ENCODE measurements around the gene APOBR. TPM values are rescaled to one million over a fixed set of nuclear protein-coding genes. Genes with fewer than 3 reads are reported as not detected.

Gene APOBR
- total RNA-seq, 2 donors from 2014 or later, result 1.1 to 3.4 TPM

DNA sequence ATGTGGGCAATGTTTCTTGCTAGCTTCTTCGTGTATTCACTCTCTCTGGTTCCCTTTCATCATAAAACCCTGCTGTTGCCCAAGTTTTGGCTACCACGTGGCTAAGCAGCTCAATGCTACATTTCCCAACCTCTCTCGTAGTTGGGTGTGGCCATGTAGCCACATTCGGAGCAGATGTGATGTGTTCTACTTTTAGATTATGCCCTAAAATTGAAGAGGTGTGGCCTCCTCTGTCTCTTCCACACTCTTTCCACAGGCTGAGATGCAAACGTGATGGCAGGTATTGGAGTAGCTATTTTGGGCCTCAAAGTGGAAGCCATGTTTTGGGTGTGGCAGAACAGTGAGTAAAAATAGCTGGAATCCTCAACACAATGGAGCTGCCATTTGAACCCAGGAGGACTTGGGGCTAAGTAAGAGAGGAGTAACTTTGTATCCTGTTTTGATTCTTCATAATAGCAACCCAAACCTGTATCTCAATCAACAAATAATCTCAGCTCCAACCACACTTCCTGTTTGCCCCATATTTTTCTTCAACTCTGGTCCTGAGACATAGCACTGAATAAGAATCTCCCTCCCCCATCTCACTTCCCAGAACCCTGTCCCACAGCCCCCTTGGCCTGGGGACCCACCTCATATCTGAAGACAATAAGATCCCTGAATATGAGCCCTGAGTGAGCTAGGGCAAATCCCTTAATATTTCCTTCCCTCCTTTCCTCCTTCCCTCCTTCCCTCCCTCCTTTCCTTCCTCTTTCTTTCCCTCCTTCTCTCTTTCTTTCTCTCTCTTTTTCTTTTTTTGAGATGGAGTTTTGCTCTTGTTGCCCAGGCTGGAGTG, 40.3 kb downstream of the APOBR start:
- TF ChIP-seq, protein P1, sequence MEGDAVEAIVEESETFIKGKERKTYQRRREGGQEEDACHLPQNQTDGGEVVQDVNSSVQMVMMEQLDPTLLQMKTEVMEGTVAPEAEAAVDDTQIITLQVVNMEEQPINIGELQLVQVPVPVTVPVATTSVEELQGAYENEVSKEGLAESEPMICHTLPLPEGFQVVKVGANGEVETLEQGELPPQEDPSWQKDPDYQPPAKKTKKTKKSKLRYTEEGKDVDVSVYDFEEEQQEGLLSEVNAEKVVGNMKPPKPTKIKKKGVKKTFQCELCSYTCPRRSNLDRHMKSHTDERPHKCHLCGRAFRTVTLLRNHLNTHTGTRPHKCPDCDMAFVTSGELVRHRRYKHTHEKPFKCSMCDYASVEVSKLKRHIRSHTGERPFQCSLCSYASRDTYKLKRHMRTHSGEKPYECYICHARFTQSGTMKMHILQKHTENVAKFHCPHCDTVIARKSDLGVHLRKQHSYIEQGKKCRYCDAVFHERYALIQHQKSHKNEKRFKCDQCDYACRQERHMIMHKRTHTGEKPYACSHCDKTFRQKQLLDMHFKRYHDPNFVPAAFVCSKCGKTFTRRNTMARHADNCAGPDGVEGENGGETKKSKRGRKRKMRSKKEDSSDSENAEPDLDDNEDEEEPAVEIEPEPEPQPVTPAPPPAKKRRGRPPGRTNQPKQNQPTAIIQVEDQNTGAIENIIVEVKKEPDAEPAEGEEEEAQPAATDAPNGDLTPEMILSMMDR (IDR thresholded peaks at IDR 0.05), result no peak
- DNase-seq (ENCODE audit: low spot score) (peak; percentile 40), ATAC-seq (ENCODE audit: insufficient number of reproducible peaks, low FRiP score, low read depth) (no peak)
- no peaks in the 10 kb centered on the region for H3K27me3 ChIP-seq (replicated peaks; ENCODE audit: insufficient read depth)
- H3K4me1 ChIP-seq (ENCODE audit: control insufficient read depth in 1 of 2, low read depth in 2 of 2), result peaks cover 31 to 48% of the 10 kb centered on the region in 2 donors
- no peaks in the 10 kb centered on the region for H3K9me3 ChIP-seq
- peaks cover 22% of the 10 kb centered on the region for H3K36me3 ChIP-seq
- H3K4me3 ChIP-seq, result no peak overlapping the region
- H3K27ac ChIP-seq, result peak overlapping the region in 1 of 2 donors; percentile 22

DNA sequence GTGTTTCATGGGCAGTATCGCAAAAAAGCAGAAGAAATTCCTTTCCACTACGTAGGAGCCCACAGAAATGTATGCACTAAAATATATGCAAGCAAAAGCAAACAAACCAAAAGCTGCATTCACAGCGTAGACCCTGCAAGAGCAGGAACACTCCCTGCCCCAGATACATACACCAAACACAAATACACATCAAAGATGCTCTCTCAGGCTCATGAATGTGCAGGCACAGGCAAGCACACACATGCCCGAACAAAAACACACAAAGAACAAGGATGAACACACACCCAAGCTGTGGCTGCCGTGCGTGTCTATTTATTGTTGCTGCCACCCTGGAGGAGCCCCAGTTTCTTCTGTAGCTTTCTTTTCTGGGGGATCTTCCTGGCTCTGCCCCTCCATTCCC, 42.6 kb downstream of the APOBR start:
- DNase-seq (ENCODE audit: low spot score), result no peak
- H3K9me3 ChIP-seq, result no peaks in the 10 kb centered on the region
- H3K27ac ChIP-seq, result peak overlapping the region; percentile 84 to 88
- H3K27me3 ChIP-seq (replicated peaks; ENCODE audit: insufficient read depth), result no peaks in the 10 kb centered on the region
- ATAC-seq (ENCODE audit: insufficient number of reproducible peaks, low FRiP score, low read depth), result no peak
- H3K36me3 ChIP-seq, result peaks cover 22% of the 10 kb centered on the region
- TF ChIP-seq, protein P1 (IDR thresholded peaks at IDR 0.05), result no peak
- peak overlapping the region; percentile 79 for H3K4me3 ChIP-seq
- peaks cover 28 to 48% of the 10 kb centered on the region in 2 donors for H3K4me1 ChIP-seq (ENCODE audit: control insufficient read depth in 1 of 2, low read depth in 2 of 2)

GRCh38 chr16:28537964-28538732, 43.7 kb downstream of the APOBR start:
- TF ChIP-seq, protein P1 (IDR thresholded peaks at IDR 0.05), result no peak
- Histone ChIP-seq H3K4me3 (peak overlapping the region; percentile 79), H3K9me3 (no peaks in the 10 kb centered on the region), H3K27me3 (replicated peaks; ENCODE audit: insufficient read depth) (no peaks in the 10 kb centered on the region), H3K4me1 (ENCODE audit: control insufficient read depth in 1 of 2, low read depth in 2 of 2) (peaks cover 24 to 39% of the 10 kb centered on the region in 2 donors), H3K36me3 (peaks cover 22% of the 10 kb centered on the region), H3K27ac (peak overlapping the region; percentile 84 to 88)
- ATAC-seq (ENCODE audit: insufficient number of reproducible peaks, low FRiP score, low read depth) (no peak), DNase-seq (ENCODE audit: low spot score) (no peak)

DNA sequence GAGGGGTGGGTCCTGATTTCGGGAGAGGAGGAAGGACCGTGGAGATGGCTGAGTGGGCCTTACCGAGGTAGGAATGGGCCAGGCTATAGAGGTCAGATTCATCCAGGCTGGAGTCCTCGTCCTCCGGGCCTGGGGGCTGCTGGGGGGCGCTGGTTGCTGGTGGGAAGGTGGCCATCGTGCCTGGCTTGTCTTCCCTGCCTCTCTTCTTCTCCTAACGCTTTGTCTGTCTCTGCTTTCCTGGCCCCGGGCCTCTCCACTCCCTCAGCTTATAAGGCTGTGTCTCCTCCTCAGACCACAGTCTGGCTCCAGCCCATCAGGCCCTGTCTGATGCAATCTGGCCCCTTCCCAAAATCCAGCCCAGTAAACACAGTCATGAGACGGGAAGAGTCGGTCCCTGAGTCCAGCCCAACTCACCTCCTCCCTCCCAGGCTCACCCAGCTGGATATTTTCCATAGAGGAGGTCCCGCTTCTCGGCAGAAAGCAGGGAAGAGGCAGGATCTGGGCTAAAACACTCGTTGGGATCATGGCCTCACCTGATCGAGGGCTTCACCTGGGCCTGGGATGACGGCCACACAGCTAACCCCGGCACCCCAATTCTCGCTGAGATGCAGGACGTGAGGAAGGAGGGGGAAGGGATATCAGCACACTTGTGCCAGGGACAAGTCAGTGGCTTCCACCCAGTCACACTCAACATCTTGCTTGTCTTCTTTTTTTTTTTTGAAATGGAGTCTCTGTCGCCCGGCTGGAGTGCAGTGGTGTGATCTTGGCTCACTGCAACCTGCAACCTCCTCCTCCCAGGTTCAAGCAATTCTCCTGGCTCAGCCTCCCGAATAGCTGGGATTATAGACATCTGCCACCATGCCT, 44.5 kb downstream of the APOBR start, which contains the start of gene NUPR1:
Gene NUPR1, minus strand, starts transcription at position 242 of the 864 bp plus-strand sequence. Its CDS starts 67 bp downstream, at position 175.
- Histone ChIP-seq H3K4me3 (peak within 1 kb of the TSS; percentile 79), H3K27ac (peak within 1 kb of the TSS; percentile 84 to 88), H3K4me1 (ENCODE audit: control insufficient read depth in 1 of 2, low read depth in 2 of 2) (peaks cover 24 to 36% of the 10 kb centered on the region in 2 donors), H3K36me3 (peaks cover 22% of the 10 kb centered on the region), H3K27me3 (replicated peaks; ENCODE audit: insufficient read depth) (no peaks in the 10 kb centered on the region), H3K9me3 (no peaks in the 10 kb centered on the region)
- TF ChIP-seq, protein P1 (IDR thresholded peaks at IDR 0.05), result no peak
- DNase-seq (ENCODE audit: low spot score), result peak; percentile 86
- peak; percentile 95 for ATAC-seq (ENCODE audit: insufficient number of reproducible peaks, low FRiP score, low read depth)
